K562 (cell line): ENCODE results near the gene CHN2. TPM values are rescaled to one million over a fixed set of nuclear protein-coding genes. Genes with fewer than 3 reads are reported as not detected.
A peak's percentile ranks its signal among the peaks of the same experiment; 100 is the strongest.

Experiments used
- ATAC-seq: fragments of 200-7000 bp; cut with Tn5 transposase; 3 replicates; pipeline ENCODE4 v1.9.1; 2020; ENCODE audit warnings: moderate library complexity
- BruUV-seq: library from RNA; stranded (reverse); fragments of 400-500 nt; replicated peaks from 2 replicates; lab custom pipeline; 2021; lab: Mats Ljungman, UMichigan
- CTCF ChIA-PET: fragments of 300-600 bp; formaldehyde crosslinking; extraction: SDS; loops from one replicate; lab custom pipeline; 2021; ENCODE audit warnings: low intra/inter-chr PET ratio; lab: Yijun Ruan, JAX
- POLR2A ChIA-PET: fragments of 300-600, 350-650 bp; sonication (Branson Sonifier 250); formaldehyde crosslinking; extraction: SDS; loops from one replicate; lab custom pipeline; 2021; ENCODE audit warnings: antibody characterized with exemption, inconsistent platforms; lab: Yijun Ruan, JAX
- DNase-seq, 4 experiments: peaks; one replicate each; pipeline versions ENCODE4 v3.0.0 to v3.0.0-alpha.2; 2011 to 2018; ENCODE audit warnings: low spot score in 3 of 4, mixed read lengths in 3 of 4; ENCODE audit errors: extremely low read depth in 1 of 4
- FAIRE-seq: peaks from 2 replicates; lab custom pipeline; 2011; peaks lifted over from hg19 to GRCh38; lab: Jason Lieb, UNC
- H2AFZ ChIP-seq: 2 replicates; pipeline ENCODE4 v1.6.0; 2011; ENCODE audit warnings: low read depth, low read length, control low read depth, inconsistent platforms
- H3K27ac ChIP-seq: fragments of 200-600 bp; 3 replicates; pipeline ENCODE4 v1.8.0; 2011; ENCODE audit warnings: low read depth, mild to moderate bottlenecking, control low read depth, inconsistent platforms, low read length, moderate library complexity, mixed read lengths; ENCODE audit errors: extremely low read depth
- H3K27me3 ChIP-seq, 2 experiments: fragments of 300-600 bp in 1 of 2; 2 replicates in 1 of 2; 3 replicates in 1 of 2; pipeline versions ENCODE4 v1.6.0 to v1.8.0; 2011; ENCODE audit warnings: inconsistent platforms in 2 of 2, low read length in 2 of 2, mild to moderate bottlenecking in 1 of 2, mixed read lengths in 1 of 2, moderate library complexity in 1 of 2; ENCODE audit not compliant: control insufficient read depth in 2 of 2, insufficient read depth in 2 of 2
- H3K36me3 ChIP-seq: fragments of 300-600 bp; 3 replicates; pipeline ENCODE4 v1.8.0; 2011; ENCODE audit warnings: mild to moderate bottlenecking, low read length, inconsistent platforms; ENCODE audit not compliant: control insufficient read depth, insufficient read depth
- H3K4me1 ChIP-seq, 2 experiments: fragments of 200-600 bp in 1 of 2; replicated peaks in 1 of 2; 2 replicates in 1 of 2; 3 replicates in 1 of 2; pipeline versions ENCODE4 v1.5.1 to v1.8.0; 2011; ENCODE audit warnings: inconsistent platforms in 2 of 2, low read length in 2 of 2, mild to moderate bottlenecking in 1 of 2, mixed read lengths in 1 of 2, moderate library complexity in 1 of 2; ENCODE audit not compliant: control insufficient read depth in 2 of 2, insufficient read depth in 2 of 2
- H3K4me2 ChIP-seq: 2 replicates; pipeline ENCODE4 v1.6.1; 2011; ENCODE audit warnings: low read length, control low read depth, inconsistent platforms, mixed read lengths; ENCODE audit not compliant: insufficient read depth
- H3K4me3 ChIP-seq: fragments of 200-600 bp; sonication (generic), shearing (Covaris generic); 2 replicates; pipeline ENCODE4 v1.5.1; 2016; ENCODE audit warnings: control low read depth, inconsistent platforms
- H3K79me2 ChIP-seq: fragments of 200-600 bp; 3 replicates; pipeline ENCODE4 v1.8.0; 2011; ENCODE audit warnings: low read length, inconsistent platforms; ENCODE audit not compliant: control insufficient read depth, insufficient read depth
- H3K9ac ChIP-seq, 2 experiments: 2 replicates each; pipeline versions ENCODE4 v1.6.0 to v1.6.1; 2011; ENCODE audit warnings: low read depth in 2 of 2, low read length in 2 of 2, control low read depth in 1 of 2, inconsistent platforms in 1 of 2, mild to moderate bottlenecking in 1 of 2, mixed read lengths in 1 of 2; ENCODE audit not compliant: insufficient read depth in 1 of 2
- H3K9me1 ChIP-seq: one replicate; pipeline ENCODE4 v1.6.0; 2011; ENCODE audit warnings: inconsistent platforms, mild to moderate bottlenecking, low read length, moderate library complexity; ENCODE audit not compliant: control insufficient read depth, insufficient read depth
- H3K9me3 ChIP-seq: replicated peaks from 2 replicates; pipeline ENCODE4 v1.5.1; 2011; ENCODE audit warnings: low read depth, low read length, inconsistent platforms; ENCODE audit not compliant: control insufficient read depth, insufficient read depth
- H4K20me1 ChIP-seq: replicated peaks from 2 replicates; pipeline ENCODE4 v1.6.1; 2011; ENCODE audit warnings: low read length, inconsistent platforms, mixed read lengths; ENCODE audit not compliant: control insufficient read depth, insufficient read depth
- FOXJ2 ChIP-seq: fragments of 200-800 bp; sonication (Bioruptor generic); IDR thresholded peaks from 2 replicates; pipeline ENCODE4 v1.6.1; 2016; ENCODE audit warnings: missing genetic modification characterization, missing compliant biosample characterization
- MEIS2 ChIP-seq: fragments of 450-650 bp; IDR thresholded peaks from 2 replicates; pipeline ENCODE4 v1.6.1; 2014; ENCODE audit warnings: mild to moderate bottlenecking; ENCODE audit not compliant: partially characterized antibody
- NFRKB ChIP-seq: fragments of 450-650 bp; IDR thresholded peaks from 2 replicates; pipeline ENCODE4 v1.6.1; 2016; ENCODE audit warnings: low read depth
- RAD21 ChIP-seq, 2 experiments: fragments of 250-450 bp in 1 of 2; fragments of 450-650 bp in 1 of 2; sonication (Bioruptor Pico) in 1 of 2; formaldehyde crosslinking in 1 of 2; IDR thresholded peaks in 1 of 2; conservative IDR thresholded peaks in 1 of 2; 2 replicates each; pipeline versions ENCODE4 v1.4.0 to v1.8.0; 2020 to 2022; ENCODE audit warnings: mild to moderate bottlenecking in 2 of 2, moderate library complexity in 1 of 2
- SAP30 ChIP-seq: fragments of 200-600 bp; sonication (generic); IDR thresholded peaks from 2 replicates; pipeline ENCODE4 v1.6.1; 2012; ENCODE audit warnings: borderline replicate concordance, low read depth, mild to moderate bottlenecking, moderate library complexity, low read length, control low read depth, inconsistent platforms; ENCODE audit not compliant: insufficient read depth, poor library complexity, severe bottlenecking
- SREBF1 ChIP-seq: fragments of 150-350 bp; IDR thresholded peaks from 2 replicates; pipeline ENCODE4 v1.6.1; 2014; ENCODE audit warnings: antibody characterized with exemption, low read depth, low read length, borderline replicate concordance
- STAG1 ChIP-seq: sonication (generic); formaldehyde crosslinking; IDR thresholded peaks from 2 replicates; pipeline ENCODE4 v1.5.0; 2020; ENCODE audit warnings: missing genetic modification reagents, borderline replicate concordance
- TCF3 ChIP-seq: sonication (generic); formaldehyde crosslinking; IDR thresholded peaks from 2 replicates; pipeline ENCODE4 v1.4.0; 2020; ENCODE audit warnings: mild to moderate bottlenecking, missing genetic modification reagents
- USF2 ChIP-seq: sonication (generic); formaldehyde crosslinking; IDR thresholded peaks from 2 replicates; pipeline ENCODE4 v1.5.0; 2020; ENCODE audit warnings: missing genetic modification reagents
- ZBTB11 ChIP-seq, 3 experiments: fragments of 200-800 bp in 1 of 3; fragments of 250-450 bp in 1 of 3; fragments of 450-650 bp in 1 of 3; sonication (Bioruptor Pico) in 1 of 3; sonication (Bioruptor generic) in 1 of 3; formaldehyde crosslinking in 1 of 3; IDR thresholded peaks; 2 replicates each; pipeline versions ENCODE4 v1.6.1 to v1.8.0; 2016 to 2022; ENCODE audit warnings: mild to moderate bottlenecking in 2 of 3, missing genetic modification characterization in 2 of 3, missing compliant biosample characterization in 1 of 3, moderate library complexity in 1 of 3
- WGBS: fragments of 100-300 bp; shearing (Covaris generic); methylation state at CpG from one replicate; pipeline ENCODE4 v1.1.6; 2016; ENCODE audit warnings: low coverage, mixed read lengths; ENCODE audit not compliant: insufficient coverage; ENCODE audit errors: missing lambda C conversion rate; 5-methylcytosine and 5-hydroxymethylcytosine counted together
- in situ Hi-C: fragments of 300-500 bp; cut with MboI; formaldehyde crosslinking; loops from 4 replicates; pipeline ENCODE4 v1.15.0; 2018; ENCODE audit warnings: inconsistent platforms, mixed read lengths
- intact Hi-C: fragments of 100-400 bp; cut with micrococcal nuclease; formaldehyde crosslinking; loops from 2 replicates; pipeline ENCODE4 v1.14.2; 2022
- polyA plus RNA-seq, 8 experiments: library from polyadenylated mRNA; depleted of rRNA in 4 of 8; stranded (reverse) in 5 of 8; unstranded in 3 of 8; fragments of >200 nt; fragmentation: Nextera tagmentation in 2 of 8; fragmentation: Illumina TruSeq in 1 of 8; extraction: Ambion mirVana in 2 of 8; extraction: Trizol in 1 of 8; gene quantifications; 2 replicates each; pipeline versions ENCODE4 v1.2.1 to v1.2.3, GENCODE V29; 2011 to 2014; ENCODE audit warnings: inconsistent platforms in 1 of 8, missing spikeins in 1 of 8
- total RNA-seq, 7 experiments: library from RNA; depleted of rRNA in 6 of 7; stranded (reverse); fragments of >200 nt in 6 of 7; fragmentation: Illumina TruSeq in 2 of 7; extraction: Trizol in 2 of 7; gene quantifications; 2 replicates each; pipeline versions ENCODE4 v1.2.1 to v1.2.3, GENCODE V29; 2011 to 2021; ENCODE audit warnings: low replicate concordance in 1 of 7

The CHN2 gene
- total and polyA plus RNA-seq, 9 of the 15 experiments (the other 6 are each of a cell fraction or from before 2014, with no cell fraction given): 0.12 to 2.1 (median 0.31) TPM; not detected in 1

GRCh38 chr7:29408841-29409243 lies 214.3 kb downstream of the CHN2 start (continued):
- TF ChIP-seq STAG1 (peak; percentile 43; the same call in 1 of the 2 replicates), RAD21 (CRISPR knock-in tag; conservative IDR thresholded peaks at IDR 0.05 in 1 of 2, IDR thresholded peaks at IDR 0.05 in 1 of 2) (peak; percentile 79 to 90)
- TF ChIP-seq, all 486 proteins: peak for 7

GRCh38 chr7:29410996-29411395 lies 216.4 kb downstream of the CHN2 start:
- no peaks in the 10 kb centered on the region for H4K20me1 ChIP-seq
- no peaks in the 10 kb centered on the region for H3K79me2 ChIP-seq
- H3K4me2 ChIP-seq: no peak overlapping the region
- TF ChIP-seq SAP30 (no peak), ZBTB11 (CRISPR knock-in tag; IDR thresholded peaks at IDR 0.05) (no peak), FOXJ2 (tag) (no peak), SREBF1 (no peak), NFRKB (no peak), USF2 (no peak), TCF3 (no peak), MEIS2 (no peak)
- H3K27me3 ChIP-seq: peaks cover 13 to 31% of the 10 kb centered on the region in 2 experiments; a peak in 3 of 5 replicates
- no TSS peak for BruUV-seq
- ChIA-PET POLR2A (no interaction called here), CTCF (no interaction called here)
- H3K9me3 ChIP-seq: no peaks in the 10 kb centered on the region
- H3K36me3 ChIP-seq: no peaks in the 10 kb centered on the region
- H3K9ac ChIP-seq: no peak overlapping the region
- H3K4me1 ChIP-seq: no peaks in the 10 kb centered on the region
- H3K9me1 ChIP-seq: no peaks in the 10 kb centered on the region
- FAIRE-seq (no peak), DNase-seq (no peak), ATAC-seq (no peak)
- in situ Hi-C loops: no loop called here
- intact Hi-C loops: no loop called here
- 16% methylated on average over 2 of the region's 3 CpGs for WGBS
- no peak overlapping the region for H3K27ac ChIP-seq
- H3K4me3 ChIP-seq: no peak overlapping the region
- H2AFZ ChIP-seq: no peak overlapping the region
